ENCODE data around the gene MAL. TPM values are rescaled to one million over a fixed set of nuclear protein-coding genes. Genes with fewer than 3 reads are reported as not detected.

The MAL gene
- total RNA-seq, 1 donor from 2014 or later: 4.4 TPM

GRCh38 chr2:95047629-95048510 is 22.4 kb downstream of the MAL start:
- H3K27ac ChIP-seq (replicated peaks): no peak overlapping the region
- no peak for TF ChIP-seq CTCF (IDR thresholded peaks at IDR 0.05; ENCODE audit: borderline replicate concordance)
- H3K4me3 ChIP-seq: no peak overlapping the region
- peaks cover 13% of the 10 kb centered on the region for H3K4me1 ChIP-seq
- intact Hi-C loops (cut with micrococcal nuclease): no loop called here
- DNase-seq: no peak
- H3K36me3 ChIP-seq: no peaks in the 10 kb centered on the region
- no peaks in the 10 kb centered on the region for H3K9me3 ChIP-seq (replicated peaks)
- H3K27me3 ChIP-seq (ENCODE audit: low read depth): peaks cover 44% of the 10 kb centered on the region

DNA sequence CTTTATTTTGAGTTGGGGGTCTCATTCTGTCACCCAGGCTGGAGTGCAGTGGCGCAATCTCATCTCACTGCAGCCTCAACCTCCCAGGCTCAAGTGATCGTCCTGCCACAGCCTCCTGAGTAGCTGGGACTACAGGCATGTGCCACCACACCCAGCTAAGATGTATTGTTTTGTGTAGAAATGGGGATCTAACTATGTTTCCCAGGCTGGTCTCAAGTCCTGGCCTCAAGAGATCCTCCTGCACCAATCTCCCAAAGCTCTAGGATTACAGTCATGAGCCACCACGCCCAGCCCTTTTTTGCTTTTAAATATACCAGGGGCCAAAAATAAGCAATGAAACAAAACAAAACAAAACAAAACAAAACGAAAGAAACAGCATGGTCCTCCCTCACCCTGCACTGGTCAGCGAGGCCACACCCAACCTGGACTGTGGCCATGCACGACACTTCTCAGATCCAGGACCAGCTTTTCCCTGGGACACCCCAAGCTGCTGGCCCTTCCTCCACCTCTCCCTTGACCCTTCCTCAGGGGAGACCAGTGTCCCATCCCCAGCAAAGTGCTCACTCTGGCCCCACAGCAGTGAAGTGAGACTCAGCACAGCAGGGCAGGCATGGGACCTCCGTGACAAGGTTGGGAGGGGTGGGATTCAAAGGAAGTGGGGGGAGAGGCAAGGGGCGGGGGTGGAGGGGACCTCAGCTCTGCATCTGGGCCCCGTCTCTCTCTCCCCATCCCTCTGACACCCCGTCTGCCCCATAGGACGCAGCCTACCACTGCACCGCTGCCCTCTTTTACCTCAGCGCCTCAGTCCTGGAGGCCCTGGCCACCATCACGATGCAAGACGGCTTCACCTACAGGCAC is 23.5 kb downstream of the MAL start:
- Histone ChIP-seq H3K36me3 (no peaks in the 10 kb centered on the region), H3K27me3 (ENCODE audit: low read depth) (peaks cover 49% of the 10 kb centered on the region), H3K9me3 (replicated peaks) (no peaks in the 10 kb centered on the region), H3K4me3 (no peak overlapping the region), H3K27ac (replicated peaks) (no peak overlapping the region), H3K4me1 (peaks cover under 1% of the 10 kb centered on the region)
- intact Hi-C loops (cut with micrococcal nuclease): no loop called here
- no peak for DNase-seq
- TF ChIP-seq CTCF (IDR thresholded peaks at IDR 0.05; ENCODE audit: borderline replicate concordance): no peak

- Histone ChIP-seq H3K9me3 (replicated peaks) (no peaks in the 10 kb centered on the region), H3K4me3 (no peak overlapping the region), H3K4me1 (no peaks in the 10 kb centered on the region), H3K27me3 (ENCODE audit: low read depth) (peaks cover 47% of the 10 kb centered on the region), H3K36me3 (no peaks in the 10 kb centered on the region), H3K27ac (replicated peaks) (no peak overlapping the region)
- intact Hi-C loops (cut with micrococcal nuclease): no loop called here
- TF ChIP-seq CTCF (IDR thresholded peaks at IDR 0.05; ENCODE audit: borderline replicate concordance): no peak
- no peak for DNase-seq
Observed at GRCh38 chr2:95049683-95049955, 24.1 kb downstream of the MAL start.

GRCh38 chr2:95049961-95050360 is 24.5 kb downstream of the MAL start:
- no peak overlapping the region for H3K27ac ChIP-seq (replicated peaks)
- H3K4me1 ChIP-seq: no peaks in the 10 kb centered on the region
- no peak for TF ChIP-seq CTCF (IDR thresholded peaks at IDR 0.05; ENCODE audit: borderline replicate concordance)
- H3K4me3 ChIP-seq: no peak overlapping the region
- intact Hi-C loops (cut with micrococcal nuclease): no loop called here
- H3K36me3 ChIP-seq: no peaks in the 10 kb centered on the region
- H3K27me3 ChIP-seq (ENCODE audit: low read depth): peaks cover 46% of the 10 kb centered on the region
- H3K9me3 ChIP-seq (replicated peaks): no peaks in the 10 kb centered on the region
- DNase-seq: no peak

DNA sequence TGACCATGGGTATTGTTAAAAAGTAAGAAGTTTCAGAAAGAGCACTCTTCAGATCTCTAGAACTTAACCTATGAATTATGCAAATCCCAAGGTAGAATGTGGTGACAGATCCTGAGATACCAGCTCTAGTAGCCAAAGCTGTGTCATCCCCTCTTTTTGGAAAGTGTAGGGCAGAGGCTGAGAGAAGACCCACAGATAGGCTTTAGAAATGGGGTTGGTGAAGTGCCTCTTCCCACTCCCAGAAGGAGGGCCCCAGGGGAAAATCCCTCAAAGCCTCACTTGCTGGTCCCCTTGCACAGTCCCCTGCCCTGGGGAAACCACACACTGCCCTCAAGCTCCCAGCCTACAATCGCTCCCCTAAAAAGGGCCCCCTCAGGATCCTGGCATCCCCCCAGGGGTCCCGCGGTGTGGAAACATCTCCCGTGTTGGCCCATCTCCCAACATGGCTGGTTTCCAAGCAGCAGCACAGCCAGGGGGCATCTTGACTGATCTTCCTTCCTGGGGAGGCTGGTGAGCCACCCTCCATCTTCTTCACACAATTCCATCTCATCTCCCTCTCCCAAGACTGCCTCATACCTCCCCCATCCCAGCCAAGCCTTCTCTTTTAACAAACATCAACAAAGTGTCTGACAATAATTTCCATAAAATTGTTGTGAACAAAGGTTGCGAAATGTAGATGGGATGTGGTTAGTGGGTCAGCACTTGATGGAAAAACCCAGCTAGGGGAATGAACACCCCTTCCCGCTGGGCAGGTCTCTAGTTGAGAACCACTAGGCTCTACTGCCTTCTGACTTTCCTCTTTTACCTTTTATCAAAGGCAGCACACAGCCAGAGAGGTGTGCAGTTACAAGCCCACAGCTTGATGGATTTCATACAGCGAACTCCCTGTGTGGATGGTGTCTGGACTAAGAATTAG is 25.1 kb downstream of the MAL start:
- peaks cover 49% of the 10 kb centered on the region for H3K27me3 ChIP-seq (ENCODE audit: low read depth)
- no peak for DNase-seq
- H3K36me3 ChIP-seq: no peaks in the 10 kb centered on the region
- TF ChIP-seq CTCF (IDR thresholded peaks at IDR 0.05; ENCODE audit: borderline replicate concordance): no peak
- no peak overlapping the region for H3K4me3 ChIP-seq
- H3K9me3 ChIP-seq (replicated peaks): no peaks in the 10 kb centered on the region
- H3K4me1 ChIP-seq: no peaks in the 10 kb centered on the region
- intact Hi-C loops (cut with micrococcal nuclease): no loop called here
- H3K27ac ChIP-seq (replicated peaks): no peak overlapping the region

Data from left ventricle myocardium inferior (tissue), 1 donor.